Ovary (tissue), 9 donors: Measurements from ENCODE around the gene SRD5A1. TPM values are rescaled to one million over a fixed set of nuclear protein-coding genes. Genes with fewer than 3 reads are reported as not detected.

Source experiments
- DNase-seq, 5 donors: peaks; one replicate each; pipeline ENCODE4 v3.0.0-alpha.2; 2019 to 2020
- H3K27ac ChIP-seq, 2 donors: fragments of 200-600 bp; one replicate each; pipeline versions ENCODE4 v1.5.1 to v1.8.0; 2019 to 2022
- H3K27me3 ChIP-seq: fragments of 200-600 bp; one replicate; pipeline ENCODE4 v1.8.0; 2022
- H3K36me3 ChIP-seq: fragments of 200-600 bp; sonication (generic); one replicate; pipeline ENCODE4 v1.5.1; 2019
- H3K4me1 ChIP-seq: one replicate; pipeline ENCODE4 v1.8.1; 2013; ENCODE audit warnings: mild to moderate bottlenecking, moderate library complexity; ENCODE audit not compliant: insufficient read depth
- H3K4me3 ChIP-seq: fragments of 200-600 bp; sonication (generic); one replicate; pipeline ENCODE4 v1.5.1; 2017
- H3K9me3 ChIP-seq, 2 donors: fragments of 200-600 bp in 1 of 2; sonication (generic) in 1 of 2; one replicate each; pipeline versions ENCODE4 v1.5.1 to v1.8.1; 2013 to 2019; ENCODE audit warnings: mild to moderate bottlenecking in 1 of 2, moderate library complexity in 1 of 2
- EP300 ChIP-seq: sonication (generic); formaldehyde crosslinking; IDR thresholded peaks from one replicate; pipeline ENCODE4 v1.6.1; 2017; ENCODE audit warnings: antibody characterized with exemption
- POLR2A ChIP-seq: fragments of 450-650 bp; IDR thresholded peaks from one replicate; pipeline ENCODE4 v1.6.1; 2017; ENCODE audit warnings: antibody characterized with exemption, mild to moderate bottlenecking, moderate library complexity
- WGBS, 3 donors: extraction: QIAGEN DNeasy Blood & Tissue Kit in 1 of 3; methylation state at CpG; one replicate each; pipeline versions ENCODE4 v1.1.5 to v1.1.7; 2013 to 2017; 5-methylcytosine and 5-hydroxymethylcytosine counted together
- intact Hi-C, 4 donors: fragments of 100-400 bp; cut with DNase I; formaldehyde crosslinking; loops; one replicate each; pipeline versions ENCODE4 v1.11.0 to v1.15.1; 2022 to 2023
- polyA plus RNA-seq, 2 donors: library from polyadenylated mRNA; stranded (reverse); fragments of 200-250 nt in 1 of 2; fragments of 350-450 nt in 1 of 2; fragmentation: Illumina TruSeq in 1 of 2; extraction: RNeasy Lipid Tissue Mini Kit (QIAGEN cat#74804) in 1 of 2; gene quantifications; one replicate each; pipeline ENCODE4 v1.2.3, GENCODE V29; 2013 to 2014
- total RNA-seq, 7 donors: library from RNA; depleted of rRNA in 2 of 7; stranded (reverse); fragments of >200 nt in 2 of 7; fragmentation: NEBNext Ultra II Directional in 3 of 7; extraction: Animal tissue kit (Norgen Biotek cat#: 25700) in 3 of 7; gene quantifications; one replicate each; pipeline versions ENCODE4 v1.1.0 to v1.2.4, GENCODE V29; 2016 to 2023
- TF ChIP-seq, protein P1 (sequence below), 3 donors: fragments of 450-650 bp in 2 of 3; fragments of 200-600 bp in 1 of 3; IDR thresholded peaks; one replicate each; pipeline versions ENCODE4 v1.5.1 to v1.8.0; 2016 to 2022; ENCODE audit warnings: antibody characterized with exemption in 3 of 3, mild to moderate bottlenecking in 1 of 3
- donor health status: DM: no; HTN: no; CAD: no; lungs with moderate emphysema.
- donor health status: DM: no; HTN: no; CAD: no.
- donor health status: Bipolar disorder and iron deficiency.
- donor health status: DM: yes; HTN: yes; CAD: no.
- donor health status: DM: no; HTN: no; CAD: no.
- donor health status: DM: yes; HTN: yes; CAD: no.

Gene SRD5A1
- total and polyA plus RNA-seq, 9 donors = 4.4 to 13.5 (median 9.4) TPM

DNA sequence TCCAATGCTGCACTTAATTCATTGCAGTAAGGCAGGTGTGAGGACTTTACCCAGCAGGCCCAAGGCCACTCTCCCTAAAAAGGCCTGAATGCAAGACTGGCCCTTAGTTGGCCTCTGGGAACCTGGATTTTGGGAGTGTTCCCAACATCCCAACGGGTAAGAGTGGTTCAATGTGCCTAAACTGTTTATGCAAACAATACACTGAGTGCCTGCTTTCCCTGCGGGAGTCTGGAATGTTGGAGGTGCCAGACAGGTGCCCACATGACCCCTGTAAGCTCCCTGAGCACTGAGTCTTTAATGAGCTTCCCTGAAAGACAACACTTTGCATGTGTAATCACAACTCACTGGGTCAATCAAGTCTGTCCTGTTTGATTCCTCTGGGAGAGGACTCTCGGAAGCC is 37.8 kb upstream of the SRD5A1 start:
- 80 to 82% (median 81%) methylated on average over 3 of the region's 3 CpGs for WGBS, 3 donors
- H3K36me3 ChIP-seq = no peaks in the 10 kb centered on the region
- intact Hi-C loops = no loop called here

DNA sequence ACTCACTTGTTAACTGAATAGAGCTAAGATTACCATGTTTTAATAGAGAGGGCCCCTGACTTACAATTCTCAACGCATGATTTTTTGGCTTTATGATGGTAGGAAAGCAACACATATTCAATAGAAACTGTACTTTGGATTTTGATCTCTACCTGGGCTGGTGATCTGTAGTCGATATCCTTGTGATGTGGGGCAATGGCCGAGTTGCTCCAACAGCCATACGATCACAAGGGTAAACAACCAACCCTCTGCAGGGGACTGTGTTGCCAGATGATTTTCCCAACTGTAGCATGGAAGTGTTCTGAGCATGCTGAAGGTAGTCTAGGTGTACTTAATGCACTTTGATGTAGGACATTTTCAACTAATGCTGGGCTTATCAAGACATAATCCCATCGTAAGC is 36.9 kb upstream of the SRD5A1 start:
- Histone ChIP-seq H3K36me3 (no peaks in the 10 kb centered on the region), H3K9me3 (no peaks in the 10 kb centered on the region), H3K4me3 (no peak overlapping the region), H3K27ac (no peak overlapping the region), H3K4me1 (peaks cover 3% of the 10 kb centered on the region), H3K27me3 (no peaks in the 10 kb centered on the region)
- intact Hi-C loops = no loop called here
- no peak for DNase-seq
- TF ChIP-seq EP300 = no peak
- WGBS, 3 donors = 94 to 97% (median 95%) methylated on average over 5 of the region's 5 CpGs

More for the DNA sequence above, 37.8 kb upstream of the SRD5A1 start:
- no peak for TF ChIP-seq POLR2A
- TF ChIP-seq, protein P1, sequence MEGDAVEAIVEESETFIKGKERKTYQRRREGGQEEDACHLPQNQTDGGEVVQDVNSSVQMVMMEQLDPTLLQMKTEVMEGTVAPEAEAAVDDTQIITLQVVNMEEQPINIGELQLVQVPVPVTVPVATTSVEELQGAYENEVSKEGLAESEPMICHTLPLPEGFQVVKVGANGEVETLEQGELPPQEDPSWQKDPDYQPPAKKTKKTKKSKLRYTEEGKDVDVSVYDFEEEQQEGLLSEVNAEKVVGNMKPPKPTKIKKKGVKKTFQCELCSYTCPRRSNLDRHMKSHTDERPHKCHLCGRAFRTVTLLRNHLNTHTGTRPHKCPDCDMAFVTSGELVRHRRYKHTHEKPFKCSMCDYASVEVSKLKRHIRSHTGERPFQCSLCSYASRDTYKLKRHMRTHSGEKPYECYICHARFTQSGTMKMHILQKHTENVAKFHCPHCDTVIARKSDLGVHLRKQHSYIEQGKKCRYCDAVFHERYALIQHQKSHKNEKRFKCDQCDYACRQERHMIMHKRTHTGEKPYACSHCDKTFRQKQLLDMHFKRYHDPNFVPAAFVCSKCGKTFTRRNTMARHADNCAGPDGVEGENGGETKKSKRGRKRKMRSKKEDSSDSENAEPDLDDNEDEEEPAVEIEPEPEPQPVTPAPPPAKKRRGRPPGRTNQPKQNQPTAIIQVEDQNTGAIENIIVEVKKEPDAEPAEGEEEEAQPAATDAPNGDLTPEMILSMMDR (IDR thresholded peaks at IDR 0.05) = no peak
- TF ChIP-seq EP300 = no peak
- Histone ChIP-seq H3K27me3 (no peaks in the 10 kb centered on the region), H3K27ac (no peak overlapping the region), H3K4me3 (no peak overlapping the region), H3K4me1 (peaks cover 3% of the 10 kb centered on the region), H3K9me3 (no peaks in the 10 kb centered on the region)
- DNase-seq = no peak

DNA sequence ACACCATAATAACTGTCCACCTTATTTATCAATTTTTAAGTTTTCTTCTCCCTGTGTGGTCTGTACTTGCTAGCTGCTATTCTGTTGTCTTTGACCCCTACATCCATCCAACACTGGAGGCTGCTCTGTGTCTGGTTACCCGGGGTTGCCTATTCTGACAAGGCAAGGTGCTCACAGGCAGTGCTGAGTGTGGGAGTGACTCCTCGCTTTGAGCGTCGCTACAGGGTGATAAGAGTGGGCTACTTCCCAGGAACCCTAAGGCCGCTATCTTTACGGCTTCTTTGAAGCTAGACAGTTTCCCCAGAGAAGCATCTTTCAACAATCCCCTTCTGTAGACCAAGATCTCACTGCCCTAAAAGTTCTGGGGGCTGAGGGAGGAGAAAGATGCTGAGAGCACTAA is 35.7 kb upstream of the SRD5A1 start:
- no peaks in the 10 kb centered on the region for H3K27me3 ChIP-seq
- DNase-seq = no peak
- H3K9me3 ChIP-seq = no peaks in the 10 kb centered on the region
- WGBS, 3 donors = 43 to 75% (median 62%) methylated on average over 6 of the region's 6 CpGs
- H3K36me3 ChIP-seq = no peaks in the 10 kb centered on the region
- H3K4me1 ChIP-seq = peaks cover 3% of the 10 kb centered on the region
- intact Hi-C loops = no loop called here
- no peak overlapping the region for H3K27ac ChIP-seq
- H3K4me3 ChIP-seq = no peak overlapping the region
- TF ChIP-seq EP300 = no peak
- TF ChIP-seq, protein P1 (IDR thresholded peaks at IDR 0.05) = no peak
- no peak for TF ChIP-seq POLR2A

DNA sequence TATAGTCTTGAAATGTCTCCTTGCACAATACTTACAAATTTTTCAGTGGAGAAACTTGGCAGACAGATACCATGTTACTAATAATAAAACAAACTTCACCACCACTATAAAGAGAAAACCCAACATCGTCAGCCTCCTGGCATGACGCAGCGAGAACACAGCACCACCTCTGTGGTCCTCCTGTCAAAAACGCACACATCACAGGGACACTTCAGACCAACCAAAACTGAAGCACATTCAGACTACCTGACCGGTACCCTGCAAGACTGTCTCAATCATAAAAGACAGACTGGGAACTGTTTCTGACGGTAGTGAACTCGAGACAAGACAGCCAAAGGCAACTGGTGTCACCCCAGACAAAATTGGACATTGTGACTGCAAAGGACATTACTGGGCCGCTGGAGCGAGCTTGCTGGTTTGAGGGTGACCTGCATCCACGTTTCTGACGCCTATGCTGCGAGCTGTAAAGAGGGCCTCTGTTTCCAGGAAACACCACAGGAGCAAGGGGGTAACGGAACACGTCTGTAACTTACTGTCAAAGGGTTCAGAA is 34.8 kb upstream of the SRD5A1 start:
- Histone ChIP-seq H3K4me1 (peaks cover 3% of the 10 kb centered on the region), H3K9me3 (no peaks in the 10 kb centered on the region), H3K27ac (no peak overlapping the region), H3K4me3 (no peak overlapping the region), H3K27me3 (no peaks in the 10 kb centered on the region), H3K36me3 (no peaks in the 10 kb centered on the region)
- no peak for TF ChIP-seq EP300
- no peak for TF ChIP-seq POLR2A
- TF ChIP-seq, protein P1 (IDR thresholded peaks at IDR 0.05) = no peak
- DNase-seq = no peak
- WGBS, 3 donors = 65 to 76% (median 71%) methylated on average over 14 of the region's 14 CpGs
- intact Hi-C loops = no loop called here

DNA sequence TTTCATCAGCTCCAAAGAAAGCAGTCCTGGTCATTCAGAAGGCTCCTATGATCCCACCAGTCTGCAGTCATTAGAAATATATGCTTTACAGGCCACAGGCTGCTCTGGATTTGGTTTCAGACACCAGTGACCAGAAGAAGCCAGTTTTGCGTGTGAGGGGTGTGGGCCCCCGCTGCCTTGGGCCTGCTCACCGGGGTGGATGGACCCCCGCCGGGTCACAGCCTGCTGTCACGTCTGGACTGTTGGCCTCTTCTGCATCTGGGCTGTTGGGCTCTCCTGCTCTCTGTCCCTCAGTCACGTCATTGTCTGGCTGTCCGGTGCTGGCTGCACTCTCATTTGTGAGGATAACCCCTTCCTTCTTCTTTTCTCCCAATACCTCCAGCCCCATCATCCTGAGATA is 33.5 kb upstream of the SRD5A1 start:
- peaks cover 3% of the 10 kb centered on the region for H3K4me1 ChIP-seq
- H3K4me3 ChIP-seq = no peak overlapping the region
- intact Hi-C loops = no loop called here
- 82 to 90% (median 88%) methylated on average over 8 of the region's 8 CpGs for WGBS, 3 donors
- no peak for DNase-seq
- H3K27ac ChIP-seq = no peak overlapping the region
- TF ChIP-seq EP300 = no peak
- no peak for TF ChIP-seq POLR2A
- TF ChIP-seq, protein P1 (IDR thresholded peaks at IDR 0.05) = no peak
- no peaks in the 10 kb centered on the region for H3K27me3 ChIP-seq
- no peaks in the 10 kb centered on the region for H3K9me3 ChIP-seq
- H3K36me3 ChIP-seq = no peaks in the 10 kb centered on the region
